ENCODE results near the gene TNNT2.

TNNT2 gene

GRCh38 chr1:201396861-201397464, 19.5 kb upstream of the TNNT2 start:
- no peak overlapping the region for H3K4me3 ChIP-seq (ENCODE audit: low read length)
- no peak for TF ChIP-seq CTCF (conservative IDR thresholded peaks at IDR 0.05; ENCODE audit: low read depth, low read length)
- DNase-seq (ENCODE audit: low read depth) = no peak

DNA sequence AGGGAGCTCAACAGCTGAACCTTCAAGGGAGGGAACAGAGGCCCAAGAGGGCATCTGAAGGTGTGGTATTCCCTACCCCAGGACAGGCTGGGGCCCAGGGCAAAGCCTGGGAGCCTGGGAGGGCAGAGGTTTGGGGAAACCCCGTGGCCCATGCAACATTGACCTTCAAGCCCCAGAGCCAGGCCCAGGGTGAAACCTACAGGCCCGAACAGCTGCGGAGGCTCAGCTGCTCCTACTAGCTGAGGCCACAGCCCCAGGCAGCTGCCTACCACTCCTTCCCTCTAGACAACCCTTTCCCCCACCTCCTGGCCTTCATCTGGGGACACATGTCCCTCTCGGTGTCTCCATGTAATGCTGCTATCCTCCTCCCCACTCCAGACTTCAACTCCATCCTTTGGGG, 18.5 kb upstream of the TNNT2 start:
- no peak overlapping the region for H3K4me3 ChIP-seq (ENCODE audit: low read length)
- no peak for TF ChIP-seq CTCF (conservative IDR thresholded peaks at IDR 0.05; ENCODE audit: low read depth, low read length)
- no peak for DNase-seq (ENCODE audit: low read depth)

GRCh38 chr1:201394591-201394990, 17.1 kb upstream of the TNNT2 start:
- H3K4me3 ChIP-seq (ENCODE audit: low read length) = no peak overlapping the region
- no peak for TF ChIP-seq CTCF (conservative IDR thresholded peaks at IDR 0.05; ENCODE audit: low read depth, low read length)
- DNase-seq (ENCODE audit: low read depth) = no peak

GRCh38 chr1:201393076-201393475, 15.6 kb upstream of the TNNT2 start:
- no peak for TF ChIP-seq CTCF (conservative IDR thresholded peaks at IDR 0.05; ENCODE audit: low read depth, low read length)

DNA sequence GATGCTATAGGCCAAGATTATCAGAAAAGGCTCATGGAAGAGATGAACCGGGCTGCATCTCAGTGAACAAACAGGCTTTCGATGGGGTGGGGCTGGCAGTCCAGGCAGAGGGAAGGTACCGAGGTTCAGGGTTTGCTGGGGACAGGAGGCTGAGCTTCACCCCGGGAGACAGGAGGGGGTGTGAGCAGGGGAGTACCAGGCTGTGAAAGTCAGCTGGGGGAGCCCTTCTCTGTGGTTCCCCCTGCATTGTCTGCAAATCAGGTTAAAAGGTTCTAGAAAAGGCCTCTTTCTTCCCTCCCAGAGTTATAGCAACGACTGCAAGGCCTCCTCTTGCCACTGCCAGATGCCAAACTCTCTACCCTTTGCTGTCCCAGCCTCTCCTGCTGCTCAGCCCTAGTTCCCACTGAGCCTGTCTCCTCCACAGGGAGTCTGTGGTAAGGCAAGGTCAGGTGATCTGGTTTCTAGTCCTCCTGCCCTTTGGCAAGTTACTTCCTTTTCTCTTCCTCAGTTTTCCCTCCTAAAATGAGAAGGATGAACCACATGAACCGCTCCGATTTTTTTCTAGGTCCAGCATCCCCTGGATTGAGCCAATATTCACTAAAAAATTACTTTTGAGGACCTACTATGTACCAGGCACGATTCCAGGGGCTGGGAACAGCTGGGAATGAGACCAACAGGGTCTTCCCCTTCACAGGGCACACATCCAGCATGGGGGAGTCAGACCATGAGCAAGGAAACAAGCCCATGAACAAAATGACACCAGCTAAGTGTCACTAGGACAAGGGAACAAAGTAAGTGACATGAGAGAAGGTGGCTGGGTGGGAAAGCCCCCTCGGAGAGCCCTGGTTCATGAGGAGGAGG, 14.4 kb upstream of the TNNT2 start:
- no peak for TF ChIP-seq CTCF (conservative IDR thresholded peaks at IDR 0.05; ENCODE audit: low read depth, low read length)
- no peak overlapping the region for H3K4me3 ChIP-seq (ENCODE audit: low read length)
- DNase-seq (ENCODE audit: low read depth) = no peak

More at GRCh38 chr1:201393076-201393475, 15.6 kb upstream of the TNNT2 start:
- H3K4me3 ChIP-seq (ENCODE audit: low read length) = no peak overlapping the region
- DNase-seq (ENCODE audit: low read depth) = no peak

GRCh38 chr1:201391225-201391624, 13.7 kb upstream of the TNNT2 start:
- TF ChIP-seq CTCF (conservative IDR thresholded peaks at IDR 0.05; ENCODE audit: low read depth, low read length) = no peak
- DNase-seq (ENCODE audit: low read depth) = no peak

GRCh38 chr1:201389051-201389450, 11.6 kb upstream of the TNNT2 start:
- DNase-seq (ENCODE audit: low read depth) = no peak
- no peak for TF ChIP-seq CTCF (conservative IDR thresholded peaks at IDR 0.05; ENCODE audit: low read depth, low read length)
- H3K4me3 ChIP-seq (ENCODE audit: low read length) = no peak overlapping the region

More at GRCh38 chr1:201391225-201391624, 13.7 kb upstream of the TNNT2 start:
- H3K4me3 ChIP-seq (ENCODE audit: low read length) = no peak overlapping the region
